ENCODE results near the gene OR5AN1. TPM values are rescaled to one million over a fixed set of nuclear protein-coding genes. Genes with fewer than 3 reads are reported as not detected.
"Not testable (repeated sequence)": the region's sequence is repeated elsewhere in the genome, so short reads cannot be mapped to it uniquely, and the experiment has no call there.

The OR5AN1 gene
- not detected in 2 replicates for total RNA-seq (2014; rRNA removed; shearing (Covaris generic))
- polyA plus RNA-seq (2014; cell fraction: nucleus; rRNA removed): not detected in 2 replicates

GRCh38 chr11:59358595-59358994, at the start of gene OR5AN1:
Gene OR5AN1, plus strand, starts transcription at chr11:59358895. Its CDS starts 5,564 bp downstream, at chr11:59364459.
- DNase-seq (ENCODE audit: extremely low read depth, low read depth): no peak

GRCh38 chr11:59335001-59335400, 23.7 kb upstream of the OR5AN1 start:
- DNase-seq (ENCODE audit: extremely low read depth, low read depth): no peak

- DNase-seq (ENCODE audit: extremely low read depth, low read depth): no peak
These were observed 22.5 kb upstream of the OR5AN1 start for GRCh38 chr11:59336176-59336575.

- DNase-seq (ENCODE audit: extremely low read depth, low read depth): no peak
These were observed 21.8 kb upstream of the OR5AN1 start for GRCh38 chr11:59336931-59337330.

- DNase-seq (ENCODE audit: extremely low read depth, low read depth): not testable (repeated sequence)
These were observed 9.0 kb upstream of the OR5AN1 start for GRCh38 chr11:59349657-59350056.

- DNase-seq (ENCODE audit: extremely low read depth, low read depth): no peak
These were observed 3.5 kb upstream of the OR5AN1 start for GRCh38 chr11:59355226-59355625.

GRCh38 chr11:59356561-59356960, 2.1 kb upstream of the OR5AN1 start:
- DNase-seq (ENCODE audit: extremely low read depth, low read depth): no peak

GRCh38 chr11:59358020-59358419, 675 bp upstream of the OR5AN1 start:
- no peak for DNase-seq (ENCODE audit: extremely low read depth, low read depth)

- no peak for DNase-seq (ENCODE audit: extremely low read depth, low read depth)
These were observed 6.7 kb downstream of the OR5AN1 start for GRCh38 chr11:59365232-59366018.

- no peak for DNase-seq (ENCODE audit: extremely low read depth, low read depth)
These were observed 9.7 kb downstream of the OR5AN1 start for GRCh38 chr11:59368238-59369022.

- not testable (repeated sequence) for DNase-seq (ENCODE audit: extremely low read depth, low read depth)
These were observed 13.6 kb downstream of the OR5AN1 start for GRCh38 chr11:59372324-59372723.

GRCh38 chr11:59380263-59381059, 21.8 kb downstream of the OR5AN1 start:
- DNase-seq (ENCODE audit: extremely low read depth, low read depth): no peak

- no peak for DNase-seq (ENCODE audit: extremely low read depth, low read depth)
These were observed 35.5 kb downstream of the OR5AN1 start for GRCh38 chr11:59394186-59394585.

GRCh38 chr11:59400461-59401261, 42.0 kb downstream of the OR5AN1 start:
- DNase-seq (ENCODE audit: extremely low read depth, low read depth): no peak

- no peak for DNase-seq (ENCODE audit: extremely low read depth, low read depth)
These were observed 42.5 kb downstream of the OR5AN1 start for GRCh38 chr11:59401262-59401552.

GRCh38 chr11:59403546-59403945, 44.9 kb downstream of the OR5AN1 start:
- no peak for DNase-seq (ENCODE audit: extremely low read depth, low read depth)

GRCh38 chr11:59413646-59414045, 55.0 kb downstream of the OR5AN1 start:
- DNase-seq (ENCODE audit: extremely low read depth, low read depth): no peak

GRCh38 chr11:59415111-59415510, 56.4 kb downstream of the OR5AN1 start:
- no peak for DNase-seq (ENCODE audit: extremely low read depth, low read depth)

GRCh38 chr11:59416613-59417012, 57.9 kb downstream of the OR5AN1 start:
- no peak for DNase-seq (ENCODE audit: extremely low read depth, low read depth)

GRCh38 chr11:59417023-59417422, 58.3 kb downstream of the OR5AN1 start:
- no peak for DNase-seq (ENCODE audit: extremely low read depth, low read depth)

Data from NCI-H460 (cell line).